HG03521 (cell line): ENCODE measurements around the gene SV2C.

Experiments
- ATAC-seq: cut with Tn5 transposase; IDR thresholded peaks from one replicate; pipeline ENCODE4 v1.9.1; 2021; ENCODE audit warnings: mild to moderate bottlenecking, moderate library complexity; ENCODE audit not compliant: unreplicated experiment

Gene SV2C

GRCh38 chr5:76402251-76402885 is 319.2 kb downstream of the SV2C start:
- peak; percentile 32 for ATAC-seq

- peak; percentile 63 for ATAC-seq
Observed at GRCh38 chr5:76402886-76403765, 319.9 kb downstream of the SV2C start, which contains the start of gene IQGAP2. Gene IQGAP2 (plus strand): TSS chr5:76403285. CDS start chr5:76403546, 261 bp downstream.
